Right ventricle myocardium inferior (tissue), 1 donor: Measurements from ENCODE around the gene SPOCK1. TPM values are rescaled to one million over a fixed set of nuclear protein-coding genes. Genes with fewer than 3 reads are reported as not detected.

Experiments
- ATAC-seq: fragments of 200-7000 bp; cut with Tn5 transposase; one replicate; pipeline ENCODE4 v1.9.1; 2020; ENCODE audit warnings: mild to moderate bottlenecking, moderate library complexity
- DNase-seq: peaks from one replicate; pipeline ENCODE4 v3.0.0; 2021; ENCODE audit errors: missing footprints
- intact Hi-C: fragments of 100-400 bp; cut with DNase I; formaldehyde crosslinking; loops from one replicate; pipeline ENCODE4 v1.11.0; 2022
- total RNA-seq: library from RNA; stranded (reverse); fragmentation: NEBNext Ultra II Directional; extraction: Animal tissue kit (Norgen Biotek cat#: 25700); gene quantifications from one replicate; pipeline ENCODE4 v1.2.1, GENCODE V29; 2021
- donor health status: DM: no; HTN: yes; CAD: no; lungs with severe emphysema.

SPOCK1 gene
- total RNA-seq, 1 donor from 2014 or later: 35.5 TPM

DNA sequence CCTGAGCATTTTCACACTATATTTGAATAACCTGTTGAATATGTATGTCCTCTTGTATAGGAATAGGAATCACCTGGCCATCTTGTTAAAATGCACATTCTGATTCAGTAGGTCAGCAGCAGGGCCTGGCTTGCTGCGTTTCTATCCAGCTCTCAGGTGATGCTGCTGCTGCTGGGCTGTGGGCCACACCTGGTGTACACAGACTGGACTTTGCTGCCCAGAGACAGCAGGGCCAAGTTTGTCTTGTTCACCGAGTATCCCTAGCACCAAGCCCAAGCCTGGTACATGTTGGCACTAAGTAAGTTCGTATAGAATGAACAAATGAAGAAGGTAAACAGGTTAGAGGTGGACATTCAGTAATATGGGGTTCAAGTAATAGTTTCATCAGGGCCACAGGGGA, 151.3 kb downstream of the SPOCK1 start:
- ATAC-seq (no peak), DNase-seq (no peak)
- intact Hi-C loops: no loop called here

DNA sequence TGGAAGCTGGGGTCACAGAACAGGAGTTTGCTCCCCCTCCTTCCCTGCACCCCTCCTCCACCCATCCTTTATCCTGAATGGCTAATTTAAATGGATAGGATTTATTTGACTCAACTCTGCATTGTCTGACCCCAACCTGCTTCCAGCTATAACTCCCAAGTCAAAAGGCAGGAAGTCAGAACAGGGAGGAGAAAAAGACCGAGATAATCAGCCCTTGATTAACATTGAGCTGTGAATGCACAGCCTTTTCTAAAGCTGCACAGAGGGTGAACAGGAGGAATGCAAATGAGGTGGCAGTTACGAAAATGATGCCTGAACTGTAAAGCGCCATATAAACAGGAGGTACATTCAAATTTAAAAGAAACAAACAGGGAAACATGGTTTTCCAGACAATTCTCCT, 152.8 kb downstream of the SPOCK1 start:
- intact Hi-C loops: no loop called here
- DNase-seq (no peak), ATAC-seq (no peak)

DNA sequence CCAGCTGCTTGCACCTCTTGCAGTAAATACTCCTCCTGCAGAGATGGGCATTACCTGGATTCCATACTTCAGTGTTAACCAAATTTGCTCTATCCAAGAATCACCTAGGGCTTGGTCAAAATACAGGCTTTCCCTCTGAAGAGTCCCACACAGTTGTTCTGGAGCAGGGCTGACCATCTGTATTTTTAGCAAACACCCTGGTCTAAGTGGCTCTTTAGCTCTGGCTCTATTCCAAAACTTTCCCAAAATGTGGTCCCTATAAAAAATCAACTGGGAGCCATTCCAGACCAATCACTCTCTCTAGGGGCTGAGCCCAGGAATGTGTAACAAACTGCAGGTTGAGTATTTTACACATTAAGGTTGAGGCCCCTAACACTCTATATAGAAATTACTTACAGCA, 153.7 kb downstream of the SPOCK1 start:
- ATAC-seq (peak; percentile 18), DNase-seq (no peak)
- intact Hi-C loops: no loop called here

DNA sequence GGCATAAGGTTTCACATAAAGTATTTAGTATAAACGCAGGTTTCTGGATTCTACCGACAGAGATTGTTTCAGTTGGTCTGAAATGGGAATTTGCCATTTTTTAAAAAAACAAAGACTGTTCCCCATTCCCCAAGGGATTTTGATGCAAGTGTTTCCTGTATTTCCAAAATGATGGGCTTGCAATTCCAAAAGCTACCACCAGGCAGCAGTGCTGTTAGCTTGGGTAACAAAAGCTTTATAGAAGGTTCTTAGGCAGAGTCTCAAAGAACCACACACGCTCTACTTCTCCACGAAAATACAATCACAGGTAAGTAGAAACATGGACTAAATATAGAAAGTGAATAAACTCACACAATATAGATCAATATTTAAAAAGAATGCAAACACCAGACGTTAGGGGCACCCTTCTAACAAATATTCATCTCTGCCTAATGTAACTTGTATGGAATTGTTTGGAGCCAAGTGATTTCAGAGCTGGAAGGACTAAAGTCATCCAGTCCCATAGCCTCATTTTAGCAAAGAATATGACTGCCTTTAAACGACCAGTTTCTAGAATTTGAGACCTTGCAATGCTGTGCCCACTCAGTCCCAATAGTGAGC, 154.3 kb downstream of the SPOCK1 start:
- no peak for ATAC-seq
- intact Hi-C loops: no loop called here
- no peak for DNase-seq

DNA sequence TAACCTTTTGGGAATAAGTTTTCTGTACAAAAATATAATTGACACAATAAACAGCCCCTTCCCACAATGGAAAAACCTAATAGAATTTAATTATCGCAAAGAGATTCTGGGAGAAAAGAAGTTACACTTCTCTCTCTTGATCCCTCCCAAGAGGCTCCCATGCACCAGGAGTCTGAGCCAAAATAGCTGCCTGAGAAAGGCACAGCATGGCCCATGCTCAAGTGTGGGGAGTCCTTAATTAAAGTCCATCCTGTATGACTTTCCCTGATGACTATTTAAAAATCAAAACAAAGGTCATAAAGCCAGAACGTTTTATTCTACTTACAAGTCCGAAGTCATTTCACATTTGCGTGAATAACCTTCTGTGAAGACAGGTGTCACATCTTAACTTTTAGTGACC, 155.1 kb downstream of the SPOCK1 start:
- ATAC-seq (no peak), DNase-seq (no peak)
- intact Hi-C loops: no loop called here

DNA sequence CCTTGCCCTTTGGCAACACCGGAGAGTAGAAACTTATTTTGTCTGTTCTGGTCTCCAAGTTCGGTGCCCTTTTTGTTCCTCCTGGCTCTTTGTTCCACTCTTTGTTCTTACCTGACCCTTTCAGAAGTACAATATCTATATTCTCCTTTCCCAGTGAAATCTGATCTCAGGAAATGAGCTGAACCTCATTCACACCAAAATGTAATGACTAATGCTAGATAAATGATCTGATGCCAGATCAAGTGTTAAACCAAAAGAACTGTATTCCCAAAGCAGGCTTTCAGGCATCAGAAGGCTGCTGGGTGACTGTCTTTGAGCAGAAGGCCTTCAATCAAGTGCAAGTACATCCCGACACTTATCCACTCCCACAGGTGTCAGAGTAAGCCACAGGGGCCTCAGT, 156.4 kb downstream of the SPOCK1 start:
- intact Hi-C loops: no loop called here
- DNase-seq: no peak
- ATAC-seq: no peak

DNA sequence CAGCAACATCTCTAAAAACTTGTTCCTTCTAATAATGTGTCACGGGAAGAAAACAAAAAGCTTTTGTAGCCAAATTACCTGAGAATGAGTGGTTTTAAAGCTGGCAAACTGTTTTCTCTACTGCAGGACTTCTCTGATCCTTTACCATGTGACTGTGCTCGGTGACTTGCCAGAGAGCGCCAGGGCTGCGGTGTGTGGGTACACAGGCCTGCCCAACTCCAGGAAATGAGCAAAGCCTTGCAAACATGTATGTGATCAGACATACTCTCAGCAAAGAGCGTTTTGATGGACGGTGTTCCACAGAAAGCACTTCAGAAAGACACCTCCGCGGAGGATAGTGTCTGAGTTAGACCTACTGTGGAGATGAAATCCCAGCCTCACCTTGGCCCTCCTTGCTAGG, 157.3 kb downstream of the SPOCK1 start:
- DNase-seq (no peak), ATAC-seq (no peak)
- intact Hi-C loops: no loop called here

DNA sequence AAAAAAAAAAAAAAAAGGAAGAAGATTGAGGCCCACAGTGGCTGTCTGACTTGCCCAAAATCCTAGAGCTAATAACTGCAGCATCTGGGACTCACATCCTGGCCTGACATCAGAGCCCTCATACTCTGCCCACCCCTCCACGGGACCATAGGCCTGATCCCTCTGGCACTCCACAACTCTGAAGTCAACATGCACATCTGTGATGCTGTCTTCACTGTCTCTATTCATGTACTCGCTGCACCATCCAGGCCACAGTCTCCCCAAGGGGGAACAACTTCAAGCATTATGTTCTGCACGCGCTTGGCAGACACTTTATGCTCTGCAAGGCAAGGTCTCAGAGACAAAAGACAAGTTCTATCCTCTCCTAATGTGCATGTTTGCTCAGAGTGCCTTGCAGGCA, 158.2 kb downstream of the SPOCK1 start:
- intact Hi-C loops: no loop called here
- ATAC-seq: no peak

DNA sequence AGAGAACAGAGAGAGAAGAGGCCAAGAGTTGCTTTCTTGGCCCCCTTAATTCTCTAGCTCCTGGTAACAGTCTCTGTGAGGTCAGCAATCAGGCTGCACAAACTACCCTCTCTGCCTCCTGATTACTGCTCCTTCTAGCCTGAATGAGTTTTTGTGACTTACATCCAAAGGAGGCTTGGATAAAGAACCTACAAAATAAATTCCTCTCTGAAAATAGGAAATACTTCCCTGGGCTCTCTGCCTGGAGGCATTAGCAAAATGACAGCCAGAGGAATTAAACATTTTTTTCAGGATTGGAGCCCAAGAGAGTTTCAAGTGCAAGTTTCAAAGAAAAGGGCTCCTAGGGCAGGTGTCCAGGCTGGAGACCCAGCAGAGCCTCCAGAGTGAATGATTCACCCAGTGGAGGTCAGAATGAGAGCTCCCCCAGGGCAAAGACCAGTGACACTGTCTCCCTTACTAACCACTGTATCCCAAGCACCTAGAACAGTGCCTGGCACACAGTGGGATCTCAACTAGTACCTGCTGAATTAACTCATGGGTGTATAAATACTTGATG, 162.5 kb downstream of the SPOCK1 start:
- no peak for DNase-seq
- no peak for ATAC-seq
- intact Hi-C loops: no loop called here

More for the DNA sequence above, 158.2 kb downstream of the SPOCK1 start:
- DNase-seq: no peak

DNA sequence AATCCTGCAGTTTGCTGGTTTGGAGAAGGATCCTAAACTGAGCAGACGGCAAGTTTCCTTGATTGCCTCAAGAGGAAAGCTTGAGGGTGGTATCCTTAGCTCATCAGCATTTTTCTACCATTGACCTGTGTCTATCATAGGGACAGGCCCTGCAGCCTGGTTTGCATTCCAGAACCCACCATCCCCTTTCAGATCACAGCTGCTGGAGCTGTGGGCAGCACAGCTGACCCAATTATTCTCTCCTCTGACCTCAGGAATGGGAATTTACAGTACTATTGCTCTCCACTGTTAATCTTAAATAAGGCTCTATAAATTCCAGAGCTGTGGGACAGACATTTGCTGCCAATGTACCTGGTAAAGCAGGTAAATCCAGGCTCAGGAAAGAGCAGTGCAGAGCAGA, 163.0 kb downstream of the SPOCK1 start:
- DNase-seq: no peak
- intact Hi-C loops: no loop called here

DNA sequence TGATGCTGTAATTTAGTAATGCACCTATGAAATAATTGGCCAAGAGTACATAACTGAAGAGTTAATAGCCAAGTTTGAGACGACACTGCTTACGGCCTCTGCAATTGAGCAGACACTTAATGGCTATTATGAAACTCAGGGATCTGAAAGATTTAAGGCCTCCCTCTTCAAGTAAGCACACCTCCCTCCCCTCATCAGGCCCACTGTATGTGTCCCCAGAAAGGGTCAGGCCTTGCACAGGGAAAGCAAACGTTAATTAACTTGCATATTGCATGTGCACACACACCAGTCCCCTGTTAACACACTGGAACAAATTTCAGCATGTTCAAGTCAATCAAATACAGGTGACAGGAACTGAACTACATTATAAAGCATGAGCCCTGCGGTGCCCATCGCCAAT, 163.6 kb downstream of the SPOCK1 start:
- DNase-seq (no peak), ATAC-seq (no peak)
- intact Hi-C loops: no loop called here

More for the DNA sequence above, 163.0 kb downstream of the SPOCK1 start:
- ATAC-seq: no peak

DNA sequence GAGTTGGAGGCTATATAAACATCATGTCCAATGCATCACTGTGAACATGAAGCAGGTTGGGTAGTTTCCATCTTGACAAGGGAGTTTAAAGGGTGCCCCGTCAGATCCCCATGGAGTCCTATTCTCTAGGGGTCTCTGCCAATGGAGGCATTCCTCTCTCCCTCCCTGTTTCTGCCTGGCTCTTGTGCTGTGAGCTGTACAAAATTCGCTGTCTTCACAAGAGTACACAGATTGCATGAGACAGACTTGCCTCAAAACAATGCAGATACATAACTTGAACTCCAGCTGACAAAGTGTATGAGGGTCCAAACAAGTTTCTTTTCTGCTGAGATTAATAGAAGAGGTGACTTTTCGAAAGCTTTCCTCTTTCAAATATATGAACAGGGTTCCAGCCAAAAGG, 165.2 kb downstream of the SPOCK1 start:
- intact Hi-C loops: no loop called here
- no peak for DNase-seq
- ATAC-seq: no peak

DNA sequence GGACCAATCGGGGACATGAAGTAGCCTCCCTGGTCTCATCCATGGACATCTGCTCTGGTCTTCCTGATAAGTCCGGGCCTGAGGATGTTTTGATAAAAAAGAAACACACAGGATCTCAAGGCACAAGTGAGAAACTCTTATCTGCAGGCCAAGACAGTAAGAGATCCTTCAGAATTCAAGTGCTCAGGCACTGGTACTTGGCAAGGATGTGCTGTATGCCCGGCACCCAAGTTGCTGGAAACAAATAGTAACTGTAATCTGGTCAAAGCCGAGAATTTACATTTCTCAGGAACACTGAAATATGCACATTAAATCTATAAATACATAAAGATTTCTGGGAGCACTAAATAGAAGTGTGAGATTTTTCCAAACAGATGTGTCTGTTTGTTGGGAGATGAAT, 165.7 kb downstream of the SPOCK1 start:
- no peak for ATAC-seq
- DNase-seq: no peak
- intact Hi-C loops: no loop called here

DNA sequence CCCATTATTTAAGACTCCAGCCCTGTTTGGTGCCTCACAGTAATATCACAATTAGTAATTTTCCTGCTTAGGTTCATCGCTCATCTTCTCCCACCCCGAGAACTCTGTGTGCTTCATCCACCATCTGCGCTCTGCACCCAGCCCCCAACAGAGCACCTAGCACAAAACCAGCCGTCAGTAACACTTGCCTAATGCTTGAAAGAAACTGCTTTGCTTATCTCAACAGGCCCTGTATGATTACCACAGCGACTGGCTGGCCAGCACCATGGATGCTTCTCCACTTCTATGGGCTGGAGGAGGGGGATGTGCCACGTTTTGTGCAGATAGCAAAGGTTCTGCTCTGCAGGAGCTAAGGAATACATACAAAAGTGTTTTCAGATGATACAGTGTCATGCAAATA, 166.8 kb downstream of the SPOCK1 start:
- intact Hi-C loops: no loop called here
- no peak for DNase-seq
- ATAC-seq: peak; percentile 51

DNA sequence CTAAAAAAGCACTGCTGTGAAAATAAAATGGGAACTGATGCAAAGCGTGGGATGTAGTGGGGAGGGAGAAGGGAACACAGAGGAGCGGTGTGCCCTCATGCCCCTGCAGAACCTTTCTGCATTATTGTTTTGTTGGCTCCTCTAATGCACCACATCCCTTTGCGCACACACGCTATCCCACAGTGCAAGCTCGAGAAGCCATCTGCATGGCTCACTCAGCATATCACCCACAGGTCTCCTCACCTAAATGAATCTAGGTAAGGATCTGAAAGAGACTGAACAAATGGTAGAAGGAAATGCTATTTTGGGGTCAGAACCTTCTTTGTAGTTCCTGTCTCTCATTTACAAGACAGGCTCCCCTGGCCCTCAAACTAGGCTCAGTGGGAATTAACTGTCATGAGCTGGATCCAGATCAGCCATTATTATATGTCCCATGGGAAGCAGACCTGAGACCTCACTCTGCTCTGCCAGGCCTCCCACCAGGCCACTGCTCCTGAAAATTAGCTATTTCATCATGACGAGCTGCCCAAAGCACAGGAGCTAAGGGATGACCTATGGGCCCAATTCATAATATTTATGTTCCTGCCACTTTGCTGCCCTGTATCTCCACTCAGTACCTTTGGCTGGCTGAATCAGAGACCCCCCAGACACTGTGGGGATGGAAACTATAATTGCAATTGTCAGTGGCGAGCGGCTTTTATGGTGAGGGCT, 169.4 kb downstream of the SPOCK1 start:
- intact Hi-C loops: no loop called here
- DNase-seq (no peak), ATAC-seq (no peak)

DNA sequence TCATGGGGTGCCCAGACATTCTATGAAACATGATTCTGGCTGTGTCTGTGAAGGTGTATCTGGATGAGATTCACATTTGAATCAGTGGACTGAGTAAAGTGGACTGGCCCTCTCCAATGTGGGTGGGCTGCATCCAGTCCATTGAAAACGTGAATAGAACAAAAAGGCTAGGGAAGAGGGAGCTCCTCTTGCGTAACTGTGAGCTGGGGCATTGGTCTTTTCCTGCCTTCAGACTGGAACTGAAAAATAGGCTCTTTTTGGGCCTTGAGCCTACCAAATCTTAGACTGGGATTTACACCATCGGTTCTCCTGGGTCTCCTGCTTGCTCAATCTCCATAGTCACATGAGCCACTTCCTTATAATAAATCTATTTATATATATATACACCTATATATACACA, 170.1 kb downstream of the SPOCK1 start:
- DNase-seq (no peak), ATAC-seq (no peak)
- intact Hi-C loops: no loop called here

DNA sequence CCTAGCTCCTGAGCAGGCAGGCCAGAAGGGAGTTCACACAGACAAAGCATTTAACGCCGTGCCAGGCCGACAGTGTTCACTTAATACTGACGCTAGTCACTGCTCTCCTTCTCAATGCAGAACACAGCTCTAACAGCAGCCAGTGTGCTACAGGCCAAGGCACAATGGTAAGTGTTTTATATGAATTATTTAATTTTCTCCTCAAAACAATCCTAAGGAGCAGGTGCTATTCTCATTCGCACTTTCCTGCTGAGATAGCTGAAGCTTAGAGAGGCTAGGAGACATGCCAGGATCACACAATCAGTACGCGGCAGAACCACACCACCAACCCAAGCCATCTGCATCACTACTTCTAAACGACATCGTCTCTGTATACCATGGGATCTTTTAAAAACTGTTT, 170.7 kb downstream of the SPOCK1 start:
- DNase-seq (no peak), ATAC-seq (no peak)
- intact Hi-C loops: no loop called here

DNA sequence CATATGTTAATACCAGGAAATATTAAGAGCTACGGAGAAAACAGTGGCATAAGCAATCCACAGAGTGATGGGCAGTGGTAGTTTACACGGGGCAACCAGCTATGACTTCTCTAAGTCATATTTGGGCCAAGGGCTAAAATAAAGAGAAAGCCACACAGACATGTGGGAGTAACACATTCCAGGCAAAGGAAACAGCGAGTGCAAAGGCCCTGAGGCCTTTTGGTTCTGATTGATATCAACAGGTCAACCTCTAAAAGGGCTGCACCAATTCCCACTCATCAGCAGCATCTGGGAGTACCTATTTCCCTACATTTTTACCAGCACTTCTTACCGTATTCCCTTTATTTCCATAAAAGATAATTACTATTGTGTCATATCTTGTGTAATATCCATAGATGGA, 173.4 kb downstream of the SPOCK1 start:
- no peak for DNase-seq
- intact Hi-C loops: no loop called here
- no peak for ATAC-seq

DNA sequence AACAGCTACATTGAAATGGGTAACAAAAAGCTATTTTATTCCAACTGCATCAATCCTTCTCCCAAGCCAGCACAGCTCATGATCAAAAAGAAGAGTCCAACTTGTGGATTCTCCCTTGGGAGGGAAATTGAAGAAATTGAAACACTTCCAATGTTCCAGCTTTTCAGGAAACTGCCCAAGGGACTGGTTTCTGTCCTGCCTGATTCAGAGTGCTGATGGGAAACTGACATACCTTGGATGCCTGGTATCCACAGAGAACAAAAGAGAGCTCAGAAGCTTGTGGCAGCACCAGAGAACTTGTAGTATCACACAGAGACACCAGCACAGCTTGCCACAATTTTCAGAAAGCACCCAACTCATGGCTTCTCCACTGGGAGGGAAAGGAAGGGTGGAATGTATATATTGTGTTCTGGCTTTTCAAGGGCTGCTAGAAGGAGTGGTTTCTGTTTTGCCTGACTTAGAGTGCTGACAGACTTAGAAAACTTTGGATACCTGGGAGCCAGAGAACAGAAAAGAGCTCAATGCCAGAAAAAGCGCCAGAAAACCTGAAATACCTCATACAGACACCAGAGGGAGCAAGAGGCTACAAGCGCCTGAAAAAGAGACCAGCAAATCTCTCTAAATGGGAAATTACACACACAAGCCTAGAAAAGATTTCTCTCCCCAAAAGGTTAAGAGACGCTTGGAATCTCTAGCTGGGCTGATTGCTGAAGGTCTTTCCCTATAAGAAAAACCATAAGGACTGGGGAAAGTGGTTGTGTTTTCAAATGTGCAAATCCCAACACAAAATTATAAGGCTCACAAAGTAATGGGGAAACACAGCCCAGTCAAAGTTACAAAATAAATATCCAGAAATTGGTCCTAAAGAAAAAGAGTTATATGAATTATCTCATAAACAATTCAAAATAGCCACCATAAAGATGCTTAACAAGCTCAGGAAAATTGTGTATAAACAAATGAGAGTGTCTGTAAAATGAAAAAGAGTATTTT, 178.8 kb downstream of the SPOCK1 start:
- ATAC-seq: peak; percentile 45
- intact Hi-C loops: loop anchor here (1.0 kb wide), 1 partner anchor 179 kb away; the partner anchor contains the start of gene SPOCK1
- no peak for DNase-seq
